Skin epidermis (tissue), 12 donors: Measurements from ENCODE around the gene TRIP12.
"Not testable (repeated sequence)": the region's sequence is repeated elsewhere in the genome, so short reads cannot be mapped to it uniquely, and the experiment has no call there.

ENCODE experiments used
- H3K27ac ChIP-seq, 21 experiments: fragments of 200-600 bp; sonication (generic) in 11 of 21; one replicate each; pipeline ENCODE4 v1.5.0; 2020; ENCODE audit warnings: mild to moderate bottlenecking in 3 of 21, inconsistent platforms in 2 of 21, moderate library complexity in 2 of 21
- H3K4me3 ChIP-seq, 7 experiments: fragments of 200-600 bp; sonication (generic) in 2 of 7; one replicate each; pipeline ENCODE4 v1.5.0; 2020; ENCODE audit warnings: inconsistent platforms in 2 of 7, mild to moderate bottlenecking in 2 of 7, moderate library complexity in 1 of 7

TRIP12 gene

GRCh38 chr2:229784791-229785190, 137.0 kb downstream of the TRIP12 start:
- H3K27ac ChIP-seq: no peak overlapping the region
- H3K4me3 ChIP-seq: no peak overlapping the region

- Histone ChIP-seq H3K27ac (no peak overlapping the region), H3K4me3 (no peak overlapping the region)
Observed at GRCh38 chr2:229783108-229783721, 138.6 kb downstream of the TRIP12 start.

GRCh38 chr2:229780856-229781773, 140.7 kb downstream of the TRIP12 start:
- H3K27ac ChIP-seq: peak overlapping the region in 1 of 21 experiments; percentile 9
- H3K4me3 ChIP-seq: no peak overlapping the region

- no peak overlapping the region for H3K27ac ChIP-seq
- H3K4me3 ChIP-seq: no peak overlapping the region
Observed at GRCh38 chr2:229779650-229780049, 142.2 kb downstream of the TRIP12 start.

- H3K27ac ChIP-seq: no peak overlapping the region
Observed at GRCh38 chr2:229777716-229778115, 144.1 kb downstream of the TRIP12 start.

GRCh38 chr2:229775614-229776313, 146.0 kb downstream of the TRIP12 start:
- peak overlapping the region in 4 of 21 experiments; percentile 7 to 59 (median 22) for H3K27ac ChIP-seq
- H3K4me3 ChIP-seq: no peak overlapping the region

More at GRCh38 chr2:229777716-229778115, 144.1 kb downstream of the TRIP12 start:
- no peak overlapping the region for H3K4me3 ChIP-seq

GRCh38 chr2:229774237-229774636, 147.6 kb downstream of the TRIP12 start:
- no peak overlapping the region for H3K27ac ChIP-seq
- no peak overlapping the region for H3K4me3 ChIP-seq

GRCh38 chr2:229768235-229768634, 153.6 kb downstream of the TRIP12 start:
- Histone ChIP-seq H3K4me3 (no peak overlapping the region), H3K27ac (no peak overlapping the region)

- H3K27ac ChIP-seq: no peak overlapping the region
- no peak overlapping the region for H3K4me3 ChIP-seq
Observed at GRCh38 chr2:229765721-229766120, 156.1 kb downstream of the TRIP12 start.

- Histone ChIP-seq H3K4me3 (no peak overlapping the region), H3K27ac (no peak overlapping the region)
Observed at GRCh38 chr2:229761663-229762062, 160.1 kb downstream of the TRIP12 start.

- not testable (repeated sequence) for H3K4me3 ChIP-seq, H3K27ac ChIP-seq
Observed at GRCh38 chr2:229757462-229757861, 164.3 kb downstream of the TRIP12 start.

GRCh38 chr2:229752970-229753729, 168.7 kb downstream of the TRIP12 start:
- Histone ChIP-seq H3K4me3 (no peak overlapping the region), H3K27ac (no peak overlapping the region)

- Histone ChIP-seq H3K4me3 (no peak overlapping the region), H3K27ac (no peak overlapping the region)
Observed at GRCh38 chr2:229749779-229750178, 172.0 kb downstream of the TRIP12 start.

- Histone ChIP-seq H3K27ac (no peak overlapping the region), H3K4me3 (no peak overlapping the region)
Observed at GRCh38 chr2:229748950-229749349, 172.9 kb downstream of the TRIP12 start.

- not testable (repeated sequence) for H3K4me3 ChIP-seq, H3K27ac ChIP-seq
Observed at GRCh38 chr2:229742691-229743090, 179.1 kb downstream of the TRIP12 start.

- Histone ChIP-seq H3K27ac (no peak overlapping the region), H3K4me3 (no peak overlapping the region)
Observed at GRCh38 chr2:229740279-229740678, 181.5 kb downstream of the TRIP12 start.

GRCh38 chr2:229738024-229738625, 183.7 kb downstream of the TRIP12 start:
- H3K27ac ChIP-seq: no peak overlapping the region
- no peak overlapping the region for H3K4me3 ChIP-seq

- Histone ChIP-seq H3K4me3 (no peak overlapping the region), H3K27ac (no peak overlapping the region)
Observed at GRCh38 chr2:229734410-229734809, 187.4 kb downstream of the TRIP12 start.

GRCh38 chr2:229733611-229734245, 188.1 kb downstream of the TRIP12 start:
- no peak overlapping the region for H3K4me3 ChIP-seq
- no peak overlapping the region for H3K27ac ChIP-seq
